ENCODE measurements around the gene PLPPR3.

- no peak for TF ChIP-seq ZNF384 (IDR thresholded peaks at IDR 0.05)
- no peak for TF ChIP-seq LEF1 (IDR thresholded peaks at IDR 0.05; ENCODE audit: borderline replicate concordance)
- no peak for TF ChIP-seq FOXM1 (IDR thresholded peaks at IDR 0.05; ENCODE audit: borderline replicate concordance)
- no peak for TF ChIP-seq TARDBP (IDR thresholded peaks at IDR 0.05)
- TF ChIP-seq FOXA1 (IDR thresholded peaks at IDR 0.05): no peak
- no peak for TF ChIP-seq ARNT (IDR thresholded peaks at IDR 0.05)
- TF ChIP-seq SP1 (IDR thresholded peaks at IDR 0.05): no peak
- TF ChIP-seq BHLHE40 (IDR thresholded peaks at IDR 0.05; ENCODE audit: borderline replicate concordance): no peak
- TF ChIP-seq FOXK2 (IDR thresholded peaks at IDR 0.05): no peak
- no peak for TF ChIP-seq CTBP1 (IDR thresholded peaks at IDR 0.05; ENCODE audit: borderline replicate concordance)
These were observed 32.6 kb downstream of the PLPPR3 start for GRCh38 chr19:788983-789700.
